Lung (tissue), 12 donors: ENCODE measurements around the gene CASZ1. TPM values are rescaled to one million over a fixed set of nuclear protein-coding genes. Genes with fewer than 3 reads are reported as not detected.

Experiments used
- ATAC-seq: fragments of 200-7000 bp; cut with Tn5 transposase; one replicate; pipeline ENCODE4 v1.9.1; 2020; ENCODE audit warnings: moderate number of reproducible peaks; ENCODE audit not compliant: insufficient read depth, low FRiP score
- DNase-seq, 3 donors: peaks; one replicate each; pipeline ENCODE4 v3.0.0-alpha.2; 2013 to 2017
- H3K27ac ChIP-seq, 2 donors: one replicate each; pipeline ENCODE4 v1.5.1; 2013; ENCODE audit warnings: mild to moderate bottlenecking in 2 of 2, moderate library complexity in 2 of 2, control low read depth in 1 of 2, inconsistent platforms in 1 of 2, low read depth in 1 of 2, low read length in 1 of 2
- H3K27me3 ChIP-seq, 3 donors: one replicate each; pipeline ENCODE4 v1.5.1; 2013; ENCODE audit warnings: low read length in 2 of 3; ENCODE audit not compliant: control insufficient read depth in 3 of 3, insufficient read depth in 3 of 3
- H3K36me3 ChIP-seq, 4 donors: one replicate each; pipeline ENCODE4 v1.5.1; 2013; ENCODE audit warnings: low read length in 4 of 4, mild to moderate bottlenecking in 1 of 4, moderate library complexity in 1 of 4; ENCODE audit not compliant: control insufficient read depth in 4 of 4, insufficient read depth in 4 of 4
- H3K4me1 ChIP-seq, 5 donors: one replicate each; pipeline ENCODE4 v1.5.1; 2013; ENCODE audit warnings: low read length in 5 of 5, mild to moderate bottlenecking in 2 of 5, moderate library complexity in 1 of 5; ENCODE audit not compliant: control insufficient read depth in 5 of 5, insufficient read depth in 5 of 5
- H3K4me3 ChIP-seq: one replicate; pipeline ENCODE4 v1.5.1; 2013; ENCODE audit warnings: mild to moderate bottlenecking, control low read depth, moderate library complexity
- H3K9ac ChIP-seq, 2 donors: one replicate each; pipeline ENCODE4 v1.5.1; 2013; ENCODE audit warnings: low read length in 2 of 2, control low read depth in 1 of 2; ENCODE audit not compliant: insufficient read depth in 1 of 2
- H3K9me3 ChIP-seq, 4 donors: one replicate each; pipeline ENCODE4 v1.5.1; 2013; ENCODE audit warnings: low read length in 3 of 4, mild to moderate bottlenecking in 1 of 4, moderate library complexity in 1 of 4; ENCODE audit not compliant: control insufficient read depth in 4 of 4, insufficient read depth in 3 of 4
- CTCF ChIP-seq: IDR thresholded peaks from 2 replicates; pipeline ENCODE4 v1.5.1; 2012; ENCODE audit warnings: mild to moderate bottlenecking; ENCODE audit errors: control extremely low read depth, extremely low read depth
- WGBS, 2 donors: extraction: QIAGEN DNeasy Blood & Tissue Kit; methylation state at CpG; one replicate each; pipeline ENCODE4 v1.1.7; 2013; 5-methylcytosine and 5-hydroxymethylcytosine counted together
- polyA plus RNA-seq, 2 donors: library from polyadenylated mRNA; stranded (reverse); fragments of 200-250 nt; gene quantifications; one replicate each; pipeline ENCODE4 v1.2.1, GENCODE V29; 2013
- total RNA-seq, 2 donors: library from RNA; depleted of rRNA in 1 of 2; stranded (reverse); fragments of >200 nt in 1 of 2; gene quantifications; one replicate each; pipeline ENCODE4 v1.2.1, GENCODE V29; 2014 to 2021
- donor health status: control.
- donor health status: control.
- donor health status: Bipolar disorder and iron deficiency.
- donor health status: healthy.
- donor health status: DM: yes; HTN: yes; CAD: no.

Gene CASZ1
- total and polyA plus RNA-seq, 4 donors, result 10.3 to 69.9 (median 40.5) TPM

DNA sequence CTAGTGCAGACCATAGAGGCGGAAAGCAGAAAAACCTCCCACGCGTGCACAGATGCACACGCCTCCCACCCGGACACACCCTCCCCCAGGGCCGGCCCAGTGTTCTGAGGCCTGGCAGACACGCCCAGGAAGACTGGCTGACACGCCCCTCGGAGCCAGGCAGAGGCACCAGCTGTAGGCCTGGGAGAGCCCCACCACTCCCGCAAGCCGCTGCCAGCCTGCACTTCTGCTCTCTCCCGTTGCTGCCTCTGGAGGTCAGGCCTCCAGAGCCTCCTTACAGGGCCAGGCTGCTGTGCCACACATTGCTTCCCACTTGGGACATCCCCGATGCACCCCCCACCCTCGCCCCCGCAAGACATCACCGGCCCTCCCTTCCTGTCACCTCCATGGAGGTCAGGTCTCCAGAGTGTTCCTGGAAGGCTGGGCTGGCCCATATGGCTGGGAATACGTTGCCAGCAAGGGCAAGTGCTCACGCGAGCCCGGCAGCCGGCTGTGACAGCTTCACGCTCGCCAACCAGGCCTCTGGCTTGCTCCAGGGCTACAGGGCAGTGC lies 40.4 kb downstream of the CASZ1 start:
- no peaks in the 10 kb centered on the region for H3K36me3 ChIP-seq
- H3K4me3 ChIP-seq, result no peak overlapping the region
- ATAC-seq (no peak), DNase-seq (peak in 2 of 3 donors; percentile 47 to 57)
- H3K27me3 ChIP-seq, result no peaks in the 10 kb centered on the region
- peak overlapping the region; percentile 58 to 81 for H3K27ac ChIP-seq
- WGBS, 2 donors, result 34 to 35% methylated on average over 21 to 23 of the region's 23 CpGs
- peaks cover 3 to 24% (median 7%) of the 10 kb centered on the region in 5 donors for H3K4me1 ChIP-seq
- no peaks in the 10 kb centered on the region for H3K9me3 ChIP-seq
- no peak for TF ChIP-seq CTCF
- H3K9ac ChIP-seq, result no peak overlapping the region

DNA sequence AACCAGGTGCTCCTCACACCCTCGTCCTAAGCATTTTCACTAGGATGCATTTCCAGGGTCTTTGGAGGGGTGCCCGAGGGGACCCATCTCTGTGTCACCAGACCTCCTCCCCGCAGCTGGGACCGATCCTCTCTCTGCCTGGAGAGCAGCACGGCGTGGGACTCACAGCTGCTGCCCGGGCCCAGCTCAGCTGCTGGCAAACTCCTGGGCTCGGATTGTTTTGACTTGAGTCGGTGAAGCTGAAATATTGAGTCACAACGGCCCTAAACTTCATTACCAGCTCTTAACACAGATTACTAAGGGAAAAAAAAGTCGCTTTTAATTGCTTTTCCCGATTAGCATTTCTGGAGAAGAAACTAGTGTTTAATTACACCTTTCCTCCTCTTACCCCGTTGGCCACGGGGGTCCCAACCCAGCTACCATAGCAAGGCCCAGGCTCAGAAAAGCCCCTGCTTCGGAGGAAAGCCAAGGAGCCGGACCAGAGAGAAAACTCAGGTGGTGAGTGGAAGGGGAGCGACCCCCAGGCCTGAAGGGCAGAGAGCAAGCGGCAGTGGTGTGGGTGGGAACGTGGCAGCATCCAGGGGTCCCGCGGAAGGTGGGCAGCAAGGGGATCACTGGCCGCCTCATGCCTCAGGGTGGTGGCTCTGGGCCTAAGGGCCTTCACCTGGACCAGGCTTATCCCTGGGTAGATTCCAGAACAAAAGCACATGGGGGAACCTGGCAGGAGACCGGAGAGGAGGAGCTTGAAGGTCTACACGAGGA lies 41.7 kb downstream of the CASZ1 start:
- Histone ChIP-seq H3K27me3 (no peaks in the 10 kb centered on the region), H3K27ac (no peak overlapping the region), H3K36me3 (no peaks in the 10 kb centered on the region), H3K4me3 (no peak overlapping the region), H3K4me1 (peaks cover 3 to 22% (median 4%) of the 10 kb centered on the region in 5 donors), H3K9me3 (no peaks in the 10 kb centered on the region), H3K9ac (no peak overlapping the region)
- ATAC-seq, result no peak
- WGBS, 2 donors, result 85 to 87% methylated on average over 24 of the region's 24 CpGs
- TF ChIP-seq CTCF, result no peak
- peak; percentile 62 to 80 (median 66) for DNase-seq

- peaks cover 0 to 22% (median 4%) of the 10 kb centered on the region in 5 donors for H3K4me1 ChIP-seq
- no peak for TF ChIP-seq CTCF
- ATAC-seq, result no peak
These were observed 43.1 kb downstream of the CASZ1 start for GRCh38 chr1:10753299-10753698.

More at GRCh38 chr1:10753299-10753698, 43.1 kb downstream of the CASZ1 start:
- no peaks in the 10 kb centered on the region for H3K9me3 ChIP-seq
- H3K4me3 ChIP-seq, result no peak overlapping the region
- H3K9ac ChIP-seq, result no peak overlapping the region
- H3K27ac ChIP-seq, result no peak overlapping the region
- DNase-seq, result no peak
- no peaks in the 10 kb centered on the region for H3K27me3 ChIP-seq
- 78% methylated on average over 11 of the region's 11 CpGs for WGBS, 2 donors
- H3K36me3 ChIP-seq, result no peaks in the 10 kb centered on the region
